NCI-H2196 (cell line): Measurements from ENCODE around the gene RGN.
"Not testable (repeated sequence)": the region's sequence is repeated elsewhere in the genome, so short reads cannot be mapped to it uniquely, and the experiment has no call there.

Experiments
- DNase-seq: peaks from one replicate; lab custom pipeline; 2025; ENCODE audit not compliant: unreplicated experiment; lab: John Stamatoyannopoulos, UW

RGN gene

DNA sequence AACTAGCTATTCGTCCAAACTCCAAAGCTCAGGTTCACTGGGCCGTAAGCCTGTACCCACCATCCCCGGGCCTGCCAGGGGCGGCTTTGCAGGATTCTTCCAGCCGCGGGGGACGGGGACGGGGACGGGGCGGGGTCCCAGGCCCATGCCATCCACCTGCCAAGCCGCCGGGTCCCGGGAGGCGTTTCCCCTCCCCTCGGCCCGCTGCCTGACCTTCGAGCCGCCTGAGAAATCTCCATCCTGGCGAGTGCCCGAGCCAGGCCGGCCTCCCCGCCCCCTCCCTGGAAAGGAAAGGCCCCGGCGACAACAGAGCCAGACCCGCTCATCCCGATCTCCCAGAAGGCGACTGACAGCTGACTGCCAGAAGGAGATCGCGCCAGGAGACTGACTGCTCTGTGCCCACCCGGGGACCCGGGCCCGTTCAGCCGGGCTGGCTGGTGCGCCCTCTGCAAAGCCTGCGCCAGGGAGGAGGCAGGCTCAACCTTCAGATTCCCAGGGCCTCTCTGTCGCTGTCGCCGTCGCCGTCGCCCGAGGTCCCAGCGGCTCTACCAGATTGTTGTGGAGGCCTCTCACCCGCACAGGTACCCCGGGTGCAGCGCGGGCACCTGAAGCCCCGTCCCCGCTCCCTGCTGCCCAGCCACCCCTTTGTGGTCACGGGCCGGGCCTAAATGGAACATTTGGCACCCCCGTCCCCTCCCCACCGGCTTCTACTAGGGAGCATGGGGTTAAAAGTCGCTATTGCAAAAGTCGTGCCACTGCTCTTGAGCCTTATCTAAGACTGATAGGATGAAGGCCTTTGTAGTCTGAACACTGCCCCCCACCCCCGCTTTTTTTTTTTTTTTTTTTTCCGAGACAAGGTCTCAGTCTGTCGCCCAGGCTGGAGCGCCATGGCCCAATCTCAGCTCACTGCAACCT, at the start of gene RGN:
TSS of gene RGN (plus strand) at position 315 of the 915 bp plus-strand sequence. CDS start 2,702 bp downstream, outside the sequence.
- no peak for DNase-seq

DNA sequence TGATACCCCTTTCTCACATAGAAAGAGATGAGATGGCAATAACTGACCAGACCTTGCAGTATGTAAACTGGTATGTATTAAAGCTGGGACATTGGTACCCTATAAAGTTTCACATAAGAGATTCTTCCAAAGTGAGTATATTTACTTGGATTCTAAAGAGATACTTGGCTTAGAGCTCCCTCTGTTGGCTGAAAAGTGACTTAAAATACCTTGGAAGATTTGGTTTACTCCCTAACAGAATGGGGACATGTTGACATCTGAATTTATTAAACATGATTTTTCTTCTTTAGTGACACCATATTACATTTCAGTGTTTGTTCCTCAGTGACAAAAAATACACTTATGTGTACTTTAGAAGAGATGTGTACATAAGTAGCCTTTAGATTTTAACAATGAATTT, 47.9 kb upstream of the RGN start:
- DNase-seq = peak; percentile 68

DNA sequence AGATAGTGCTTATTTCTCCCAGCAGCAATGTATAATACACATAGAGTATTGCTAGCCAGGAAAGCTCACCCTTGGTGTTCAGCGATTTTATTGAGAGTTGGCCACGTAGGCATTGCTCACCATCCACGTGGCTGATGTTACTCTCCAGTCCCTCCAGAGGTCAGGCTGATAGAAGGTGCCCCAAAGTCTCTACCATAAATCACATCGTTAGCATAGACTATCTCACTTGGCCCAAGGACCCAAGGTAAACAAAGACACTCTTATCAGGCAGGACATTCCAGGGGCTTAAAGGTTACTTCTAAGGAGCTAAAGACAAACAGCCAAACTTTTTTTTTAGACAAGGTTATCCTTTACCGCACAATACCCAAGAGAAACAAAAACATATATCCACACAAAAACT, 30.3 kb upstream of the RGN start:
- no peak for DNase-seq

DNA sequence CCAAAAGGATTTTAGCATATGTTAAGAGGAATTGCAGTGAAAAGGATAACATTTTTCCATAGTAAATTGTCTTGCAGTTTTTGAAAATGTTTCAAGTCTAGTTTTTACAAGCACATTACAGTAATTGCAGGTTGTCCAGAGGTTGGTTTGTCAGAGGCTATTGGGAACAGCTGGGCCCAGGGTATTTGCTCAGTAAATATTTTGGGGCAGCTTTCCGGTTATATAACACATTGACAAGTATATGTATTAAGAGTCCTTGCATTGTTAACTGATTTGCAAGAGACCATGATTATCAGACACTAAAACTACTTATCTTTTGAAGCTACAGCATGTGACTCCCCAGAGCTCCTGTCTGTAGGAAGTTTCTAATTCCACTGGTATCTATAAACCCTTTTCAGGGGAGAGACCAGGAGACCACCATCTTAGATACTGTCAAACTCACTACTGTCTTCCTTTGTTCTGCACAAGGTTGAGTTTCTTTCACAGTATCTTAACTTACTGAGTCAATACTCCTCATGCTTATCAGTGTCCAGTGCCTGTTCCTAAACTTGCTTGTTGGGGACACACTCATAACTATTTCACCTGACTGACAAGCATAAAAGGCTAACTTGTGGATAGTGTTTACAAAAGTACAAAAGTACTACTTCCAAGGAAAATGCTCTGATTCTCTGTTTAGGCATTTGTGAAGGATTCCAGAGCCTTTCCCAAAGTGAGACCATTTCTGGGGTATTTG, 18.9 kb upstream of the RGN start:
- no peak for DNase-seq

DNA sequence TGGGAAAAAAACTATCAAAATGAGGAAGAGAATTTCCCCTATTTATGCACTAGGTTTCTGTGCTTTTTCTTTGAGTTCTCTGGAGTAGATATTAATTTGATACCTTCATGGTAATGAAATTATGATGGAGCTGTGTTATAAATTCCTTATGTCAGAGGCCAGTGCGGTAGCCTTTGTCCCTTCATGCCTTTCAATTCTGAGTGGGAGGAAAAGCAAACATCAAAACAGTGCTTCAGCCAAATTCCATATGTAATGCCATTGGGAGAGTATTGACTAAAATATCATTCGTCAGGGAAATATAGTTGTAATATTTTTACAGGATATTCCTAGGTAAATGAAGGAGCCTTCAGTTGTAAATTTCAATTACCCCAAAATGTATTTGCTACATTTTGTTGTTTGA, 17.5 kb upstream of the RGN start:
- DNase-seq = no peak

DNA sequence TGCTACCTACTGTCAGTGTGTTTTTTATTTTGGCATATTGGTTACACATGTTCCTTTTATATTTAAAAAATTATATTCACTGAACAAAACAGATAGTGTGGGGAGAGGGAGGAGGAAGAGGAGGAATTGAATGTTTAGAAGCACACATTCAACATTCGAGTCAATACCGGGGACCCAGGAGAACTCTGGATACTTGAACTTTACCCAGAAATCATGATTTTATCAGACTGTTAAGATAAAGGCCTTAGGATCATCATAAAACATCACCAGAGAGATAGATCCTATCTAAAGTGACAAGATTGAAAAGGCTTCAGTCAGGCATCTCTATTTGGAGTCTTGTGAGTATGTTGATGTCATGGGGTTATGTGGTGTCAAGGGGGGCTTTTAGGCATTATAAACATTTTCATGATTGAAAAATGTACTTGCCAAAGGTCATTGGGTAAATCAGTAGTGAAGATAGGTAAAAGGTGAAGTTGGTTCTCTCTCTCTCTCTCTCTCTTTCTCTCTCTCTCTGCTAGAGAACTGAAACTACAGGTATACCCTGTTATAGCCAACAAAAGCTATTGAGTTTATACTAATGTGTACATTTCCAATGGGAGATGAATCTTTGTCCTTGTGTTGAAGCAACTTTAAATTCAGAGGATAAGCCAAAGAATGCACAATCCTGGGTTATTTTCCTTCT, 16.9 kb upstream of the RGN start:
- no peak for DNase-seq

DNA sequence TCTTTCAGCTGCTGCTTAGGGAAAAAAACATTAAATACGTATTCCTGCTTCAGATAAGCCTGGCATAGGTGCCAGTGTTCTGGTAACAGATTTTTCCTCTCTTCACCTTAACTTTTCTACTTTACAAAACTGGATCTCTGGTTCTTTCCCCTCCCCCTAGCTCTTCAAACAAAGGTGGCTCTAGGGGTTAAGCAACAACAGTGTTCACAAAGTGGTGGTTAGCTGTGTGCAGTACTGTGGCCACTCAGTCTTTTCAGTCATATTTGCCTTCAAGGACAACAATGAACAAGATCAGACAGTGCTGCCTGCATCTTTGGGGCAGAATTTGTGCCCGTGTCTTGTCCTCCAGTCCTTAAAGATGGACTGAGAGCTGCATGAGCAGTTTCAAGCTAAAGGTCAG, 15.1 kb upstream of the RGN start:
- no peak for DNase-seq

DNA sequence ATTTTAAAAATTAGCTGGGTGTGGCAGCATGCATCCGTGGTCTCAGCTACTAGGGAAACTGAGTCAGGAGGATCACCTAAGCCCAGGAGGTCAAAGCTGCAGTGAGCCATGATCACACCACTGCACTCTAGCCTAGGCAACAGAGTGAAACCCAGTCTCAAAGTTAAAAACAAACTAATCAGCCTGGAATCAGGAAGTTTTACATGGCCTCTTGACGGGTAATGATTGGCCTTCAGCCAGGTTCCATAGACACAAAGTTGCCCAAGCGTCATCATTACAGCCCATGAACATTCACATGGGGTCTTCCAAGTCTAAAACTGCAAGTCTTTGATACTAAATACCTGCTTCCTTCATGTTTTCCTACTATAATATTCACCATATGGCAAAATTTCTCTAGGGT, 10.0 kb upstream of the RGN start:
- no peak for DNase-seq

DNA sequence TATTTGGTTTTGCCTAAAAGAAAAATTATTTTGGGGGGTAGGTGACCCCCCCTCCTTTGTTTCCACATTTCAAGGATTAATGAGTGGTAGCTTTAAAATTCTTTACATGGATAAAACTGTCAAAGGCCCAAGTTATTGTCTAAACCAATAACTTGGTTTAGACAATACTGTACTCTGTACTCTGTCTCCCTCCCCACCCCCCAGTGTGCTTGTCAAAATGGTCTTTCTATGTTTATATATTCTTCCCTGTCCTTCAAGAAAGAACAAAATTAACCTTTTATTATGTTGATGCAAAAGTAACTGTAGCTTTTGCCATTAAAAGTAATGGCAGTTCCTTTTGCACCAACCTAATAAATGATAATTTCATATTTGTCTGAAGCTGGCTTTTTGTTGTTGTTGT, 9.5 kb upstream of the RGN start:
- DNase-seq = no peak

DNA sequence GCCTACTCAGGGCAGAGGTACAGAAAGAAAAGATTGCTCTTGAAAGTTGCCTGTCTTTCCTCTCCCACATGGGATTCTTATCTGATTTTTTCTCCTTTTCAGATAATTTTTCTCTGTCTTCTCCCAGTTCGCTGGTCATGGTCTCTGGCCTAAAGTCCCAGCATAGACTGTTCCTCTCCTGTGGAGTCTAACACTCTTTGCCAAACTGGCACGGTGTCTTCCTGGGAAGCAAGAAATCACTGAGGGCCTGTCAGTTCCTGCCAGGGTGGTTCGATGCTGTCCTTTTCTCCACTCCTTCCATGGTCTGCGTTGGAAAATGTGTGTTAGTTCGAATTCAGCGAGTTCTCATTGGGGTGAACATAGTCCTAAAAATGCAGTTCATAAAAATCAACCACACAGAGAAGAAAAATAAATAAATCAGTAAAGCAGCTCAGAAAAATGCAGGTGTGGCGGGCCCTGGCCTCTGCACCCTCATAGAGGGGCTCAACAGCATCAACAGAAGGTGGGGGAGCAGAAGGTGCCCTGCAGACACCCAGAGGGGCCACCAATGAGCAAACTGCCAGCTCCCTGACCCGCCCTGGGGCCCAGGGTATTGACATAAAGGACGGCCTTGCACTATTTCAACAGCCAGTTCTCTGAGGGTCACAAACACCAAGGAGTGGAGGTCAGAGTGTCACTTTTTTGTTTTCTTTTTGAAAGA, 2.1 kb downstream of the RGN start:
- DNase-seq = no peak

DNA sequence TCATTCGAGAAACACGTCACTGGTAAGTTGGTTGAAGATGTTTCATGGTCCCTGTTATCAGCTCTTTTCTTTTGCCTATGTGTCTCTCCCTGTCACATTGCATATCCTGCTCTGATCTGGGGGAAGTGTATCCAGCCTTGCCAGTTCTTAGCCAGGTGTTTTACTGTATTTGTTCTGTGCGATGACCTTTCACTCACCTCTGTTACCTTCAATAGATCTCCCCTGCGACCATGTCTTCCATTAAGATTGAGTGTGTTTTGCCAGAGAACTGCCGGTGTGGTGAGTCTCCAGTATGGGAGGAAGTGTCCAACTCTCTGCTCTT, 2.6 kb downstream of the RGN start:
- DNase-seq = no peak

DNA sequence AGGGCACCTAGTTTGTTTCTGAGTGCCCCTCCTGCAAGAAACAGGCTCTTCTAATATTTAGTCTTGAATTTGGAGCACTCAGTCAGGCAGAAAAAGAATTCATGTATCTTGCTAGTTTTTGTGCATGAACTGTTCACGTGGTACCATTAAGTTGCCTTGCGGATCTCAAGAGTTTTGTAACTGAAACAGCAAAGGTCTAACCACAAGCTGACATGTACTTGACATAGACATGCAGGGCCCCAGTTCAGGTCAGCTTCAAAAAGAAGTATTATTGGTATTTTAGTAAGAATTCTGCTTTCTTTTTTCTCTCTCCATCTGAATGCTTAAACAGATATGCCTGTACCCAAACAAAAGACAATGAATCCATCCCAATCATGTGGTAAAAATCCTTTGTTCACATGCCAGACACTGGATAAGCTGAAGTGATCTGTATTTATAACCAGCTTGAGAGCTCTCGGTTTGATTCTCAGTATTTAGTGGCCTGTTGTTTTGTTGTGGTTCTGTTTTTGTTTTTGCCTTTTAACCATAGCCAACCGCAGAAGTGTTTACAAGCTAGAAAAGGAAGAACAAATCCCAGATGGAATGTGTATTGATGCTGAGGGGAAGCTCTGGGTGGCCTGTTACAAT, 13.0 kb downstream of the RGN start:
- no peak for DNase-seq

DNA sequence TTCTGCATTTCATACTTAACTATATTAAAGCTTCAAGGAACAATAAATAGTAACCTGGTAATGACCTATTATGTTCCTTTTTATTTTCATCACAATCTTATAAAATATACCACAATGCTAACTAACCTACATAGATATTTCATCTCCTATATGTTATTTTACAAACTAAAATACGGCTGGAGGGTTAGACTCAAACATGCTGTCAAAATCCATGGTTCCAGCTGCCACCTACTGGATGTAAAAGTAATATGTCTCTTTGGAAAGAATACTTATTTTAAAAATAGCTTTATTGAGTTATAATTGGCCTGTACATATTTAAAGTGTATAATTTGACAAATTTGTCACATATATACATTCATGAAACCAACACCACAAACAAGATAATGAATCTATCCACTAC, 15.0 kb downstream of the RGN start:
- DNase-seq = peak; percentile 15

DNA sequence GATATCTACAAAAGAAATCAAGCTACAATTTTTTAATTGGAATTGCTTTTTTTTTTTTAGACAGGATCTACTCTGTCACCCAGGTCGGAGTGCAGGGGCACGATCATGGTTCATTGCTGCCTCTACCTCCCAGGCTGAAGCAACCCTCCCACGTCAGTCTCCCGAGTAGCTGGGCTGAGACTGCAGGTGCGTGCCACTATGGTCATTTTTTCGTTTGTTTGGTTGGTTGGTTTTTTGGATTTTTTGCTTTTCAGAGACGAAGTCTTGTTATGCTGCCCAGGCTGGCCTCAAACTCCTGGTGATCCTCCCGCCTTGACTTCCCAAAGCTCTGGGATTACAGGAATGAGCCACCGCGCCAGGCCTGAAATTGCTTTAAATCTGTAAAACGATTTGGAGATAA, 15.6 kb downstream of the RGN start:
- no peak for DNase-seq

DNA sequence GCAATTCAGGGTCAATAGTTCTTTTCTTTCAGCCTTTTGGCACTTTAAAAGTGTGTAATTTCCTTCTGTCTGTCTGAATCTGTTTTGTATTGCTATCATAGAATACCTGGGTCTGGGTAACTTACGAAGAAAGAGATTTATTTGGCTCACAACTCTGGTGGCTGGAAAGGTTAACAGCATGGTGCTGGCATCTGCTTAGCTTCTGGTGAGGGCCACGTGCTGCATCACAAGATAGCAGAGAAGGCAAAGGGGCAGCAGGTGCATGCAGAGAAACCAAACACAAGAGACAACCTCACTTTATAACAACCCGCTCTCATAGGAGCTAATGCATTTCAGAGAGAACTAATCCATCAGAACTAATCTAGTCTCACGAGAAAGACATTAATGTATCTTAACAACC, 18.8 kb downstream of the RGN start:
- no peak for DNase-seq

DNA sequence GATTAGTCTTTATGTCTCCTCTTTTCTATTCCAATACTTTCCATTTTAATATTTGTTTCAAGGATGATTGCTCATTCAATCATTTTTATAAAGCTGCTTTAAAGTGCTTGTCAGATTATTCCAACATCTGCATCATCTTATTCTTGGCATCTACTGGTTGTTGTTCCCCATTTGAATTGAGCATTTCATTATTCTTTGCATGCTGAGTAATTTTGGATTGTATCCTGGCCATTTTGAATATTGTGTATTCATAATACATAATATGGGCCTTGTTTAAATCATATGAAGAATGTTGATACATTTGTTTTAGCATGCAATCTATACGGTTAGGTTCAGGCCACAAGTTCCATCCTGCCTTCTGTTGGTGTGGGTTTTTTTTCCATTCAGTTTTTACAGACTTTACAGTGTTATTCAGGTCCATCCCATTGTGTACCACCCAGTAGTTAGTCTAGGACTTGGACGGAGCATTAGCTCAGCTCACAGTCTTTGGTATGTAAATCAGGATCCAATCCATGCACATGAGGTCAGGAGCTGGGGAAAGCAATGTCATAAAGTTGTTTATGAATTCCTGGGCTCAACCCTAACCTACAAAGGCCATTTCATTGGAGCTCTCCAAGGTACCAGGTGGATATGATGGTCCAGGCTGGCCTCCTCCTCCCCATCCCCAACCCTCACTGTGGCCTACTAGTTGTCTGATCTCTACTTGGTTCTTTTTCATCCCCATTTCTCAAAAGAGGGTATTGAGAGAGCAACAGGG, 20.3 kb downstream of the RGN start:
- no peak for DNase-seq

DNA sequence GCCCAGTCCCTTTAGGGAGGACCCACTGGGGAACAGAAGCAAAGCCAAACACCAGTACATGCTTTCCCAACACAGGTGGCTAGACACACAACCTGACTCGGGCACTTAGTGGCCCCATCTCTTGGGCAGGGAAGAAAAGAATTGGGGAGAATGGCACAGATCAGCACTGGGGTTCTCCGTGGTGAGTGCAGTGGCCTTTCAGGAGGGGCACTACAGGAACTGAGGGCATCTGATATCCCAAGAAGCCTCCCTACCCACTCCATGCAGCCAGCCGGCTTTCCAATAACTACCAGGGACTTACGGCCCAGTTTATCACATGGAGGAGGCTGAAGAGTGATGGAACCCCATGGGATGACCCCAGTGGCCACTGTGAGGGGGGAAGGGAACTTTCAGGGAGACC, 23.0 kb downstream of the RGN start:
- no peak for DNase-seq

DNA sequence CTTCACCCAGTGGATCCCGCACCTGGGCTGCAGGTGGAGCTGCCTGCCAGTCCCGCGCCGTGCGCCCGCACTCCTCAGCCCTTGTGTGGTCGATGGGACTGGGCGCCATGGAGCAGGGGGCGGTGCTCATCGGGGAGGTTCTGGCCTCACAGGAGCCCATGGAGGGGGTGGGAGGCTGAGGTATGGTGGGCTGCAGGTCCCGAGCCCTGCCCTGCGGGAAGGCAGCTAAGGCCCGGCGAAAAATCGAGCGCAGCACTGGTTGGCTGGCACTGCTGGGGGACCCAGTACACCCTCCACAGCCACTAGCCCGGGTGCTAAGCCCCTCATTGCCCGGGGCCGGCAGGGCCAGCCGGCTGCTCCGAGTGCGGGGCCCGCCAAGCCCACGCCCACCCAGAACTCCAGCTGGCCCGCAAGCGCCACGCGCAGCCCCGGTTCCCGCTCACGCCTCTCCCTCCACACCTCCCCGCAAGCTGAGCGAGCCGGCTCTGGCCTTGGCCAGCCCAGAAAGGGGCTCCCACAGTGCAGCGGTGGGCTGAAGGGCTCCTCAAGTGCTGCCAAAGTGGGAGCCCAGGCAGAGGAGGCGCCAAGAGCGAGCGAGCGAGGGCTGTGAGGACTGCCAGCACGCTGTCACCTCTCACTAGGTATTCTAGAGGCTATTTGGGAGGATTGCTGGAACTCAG, 32.8 kb downstream of the RGN start:
- not testable (repeated sequence) for DNase-seq

DNA sequence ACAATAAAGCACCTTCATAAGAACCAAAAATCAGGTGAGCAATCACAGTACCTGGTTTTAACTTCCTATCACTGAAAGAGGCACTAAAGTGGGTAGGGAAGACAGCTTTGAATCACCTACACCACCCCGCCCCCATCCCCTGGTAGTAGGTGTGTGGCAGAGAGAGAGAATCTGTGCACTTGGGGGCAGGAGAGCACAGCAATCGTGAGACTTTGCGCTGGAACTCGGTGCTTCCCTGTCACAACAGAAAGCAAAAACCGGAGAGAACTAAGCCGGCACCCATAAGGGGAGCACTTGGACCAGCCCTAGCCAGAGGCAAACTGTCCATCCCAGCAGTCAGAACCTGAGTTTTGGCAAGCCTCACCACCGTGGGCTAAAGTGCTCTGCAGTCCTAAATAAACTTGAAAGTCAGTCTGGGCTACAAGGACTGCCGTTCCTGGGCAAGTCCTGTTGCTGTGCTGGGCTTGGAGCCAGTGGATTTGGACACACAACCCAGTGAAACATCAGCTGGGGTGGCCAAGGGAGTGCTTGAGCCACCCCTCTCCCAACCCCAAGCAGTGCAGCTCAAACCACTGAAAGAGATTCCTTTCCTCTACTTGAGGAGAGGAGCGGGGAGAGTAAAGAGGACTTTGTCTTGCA, 34.2 kb downstream of the RGN start:
- DNase-seq = no peak
